Bronchial epithelial cell (primary cell): ENCODE data around the gene MAP4K4. TPM values are rescaled to one million over a fixed set of nuclear protein-coding genes. Genes with fewer than 3 reads are reported as not detected.

ENCODE experiments used
- DNase-seq: peaks from one replicate; pipeline ENCODE4 v3.0.0-alpha.2; 2010; ENCODE audit warnings: low read depth
- FAIRE-seq: peaks from 2 replicates; lab custom pipeline; 2011; peaks lifted over from hg19 to GRCh38; lab: Jason Lieb, UNC
- H3K27me3 ChIP-seq: 2 replicates; pipeline ENCODE4 v1.5.1; 2011; ENCODE audit warnings: low read length; ENCODE audit not compliant: control insufficient read depth, insufficient read depth
- H3K36me3 ChIP-seq: 2 replicates; pipeline ENCODE4 v1.5.1; 2011; ENCODE audit warnings: low read length; ENCODE audit not compliant: control insufficient read depth, insufficient read depth
- H3K4me3 ChIP-seq: 2 replicates; pipeline ENCODE4 v1.5.1; 2011; ENCODE audit warnings: mild to moderate bottlenecking, low read depth, low read length, control low read depth
- total RNA-seq: library from RNA; depleted of rRNA; stranded (reverse); fragments of >200 nt; gene quantifications from 2 replicates; pipeline ENCODE4 v1.2.1, GENCODE V29; 2014
- TF ChIP-seq, protein P1 (sequence below): IDR thresholded peaks from 2 replicates; pipeline ENCODE4 v1.5.1; 2011; ENCODE audit warnings: mild to moderate bottlenecking, moderate library complexity, low read length, control low read depth, inconsistent platforms; ENCODE audit not compliant: insufficient read depth, severe bottlenecking

The MAP4K4 gene
- total RNA-seq, 1 donor from 2014 or later = 81.1 TPM

DNA sequence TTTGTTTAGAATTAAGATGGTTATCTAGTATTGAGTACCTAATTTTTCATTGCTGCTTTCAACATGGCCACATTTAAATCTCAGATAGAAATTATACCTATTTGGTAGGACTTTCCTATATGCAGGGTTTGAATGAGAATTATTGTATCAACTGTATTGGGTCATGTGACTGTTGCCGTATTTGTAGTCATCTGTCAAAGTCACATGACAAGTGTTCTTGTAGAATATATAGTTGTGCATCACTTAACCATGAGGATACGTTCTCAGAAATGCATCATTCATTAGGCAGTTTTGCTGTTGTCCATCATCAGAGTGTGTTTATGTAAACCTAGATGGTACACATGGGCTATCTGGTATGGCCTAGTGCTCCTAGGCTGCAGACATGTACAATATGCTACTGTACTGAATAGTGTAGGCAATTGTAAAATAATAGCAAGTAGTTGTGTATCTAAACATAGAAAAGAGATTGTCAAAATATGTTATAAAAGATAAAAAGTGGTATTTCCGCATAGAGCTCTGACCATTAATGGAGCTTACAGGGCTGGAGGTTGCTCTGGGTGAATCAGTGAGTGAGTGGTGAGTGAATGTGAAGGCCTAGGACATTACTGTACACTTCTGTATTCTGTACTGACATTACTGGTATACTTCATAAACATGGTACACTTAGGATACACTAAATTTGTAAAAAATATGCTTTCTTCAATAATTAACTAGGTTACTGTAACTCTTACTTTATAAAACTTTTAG, 123.7 kb downstream of the MAP4K4 start:
- peaks cover 2% of the 10 kb centered on the region for H3K36me3 ChIP-seq
- H3K27me3 ChIP-seq = no peaks in the 10 kb centered on the region
- TF ChIP-seq, protein P1, sequence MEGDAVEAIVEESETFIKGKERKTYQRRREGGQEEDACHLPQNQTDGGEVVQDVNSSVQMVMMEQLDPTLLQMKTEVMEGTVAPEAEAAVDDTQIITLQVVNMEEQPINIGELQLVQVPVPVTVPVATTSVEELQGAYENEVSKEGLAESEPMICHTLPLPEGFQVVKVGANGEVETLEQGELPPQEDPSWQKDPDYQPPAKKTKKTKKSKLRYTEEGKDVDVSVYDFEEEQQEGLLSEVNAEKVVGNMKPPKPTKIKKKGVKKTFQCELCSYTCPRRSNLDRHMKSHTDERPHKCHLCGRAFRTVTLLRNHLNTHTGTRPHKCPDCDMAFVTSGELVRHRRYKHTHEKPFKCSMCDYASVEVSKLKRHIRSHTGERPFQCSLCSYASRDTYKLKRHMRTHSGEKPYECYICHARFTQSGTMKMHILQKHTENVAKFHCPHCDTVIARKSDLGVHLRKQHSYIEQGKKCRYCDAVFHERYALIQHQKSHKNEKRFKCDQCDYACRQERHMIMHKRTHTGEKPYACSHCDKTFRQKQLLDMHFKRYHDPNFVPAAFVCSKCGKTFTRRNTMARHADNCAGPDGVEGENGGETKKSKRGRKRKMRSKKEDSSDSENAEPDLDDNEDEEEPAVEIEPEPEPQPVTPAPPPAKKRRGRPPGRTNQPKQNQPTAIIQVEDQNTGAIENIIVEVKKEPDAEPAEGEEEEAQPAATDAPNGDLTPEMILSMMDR = no peak
- FAIRE-seq = no peak
- no peak for DNase-seq
- H3K4me3 ChIP-seq = no peak overlapping the region

DNA sequence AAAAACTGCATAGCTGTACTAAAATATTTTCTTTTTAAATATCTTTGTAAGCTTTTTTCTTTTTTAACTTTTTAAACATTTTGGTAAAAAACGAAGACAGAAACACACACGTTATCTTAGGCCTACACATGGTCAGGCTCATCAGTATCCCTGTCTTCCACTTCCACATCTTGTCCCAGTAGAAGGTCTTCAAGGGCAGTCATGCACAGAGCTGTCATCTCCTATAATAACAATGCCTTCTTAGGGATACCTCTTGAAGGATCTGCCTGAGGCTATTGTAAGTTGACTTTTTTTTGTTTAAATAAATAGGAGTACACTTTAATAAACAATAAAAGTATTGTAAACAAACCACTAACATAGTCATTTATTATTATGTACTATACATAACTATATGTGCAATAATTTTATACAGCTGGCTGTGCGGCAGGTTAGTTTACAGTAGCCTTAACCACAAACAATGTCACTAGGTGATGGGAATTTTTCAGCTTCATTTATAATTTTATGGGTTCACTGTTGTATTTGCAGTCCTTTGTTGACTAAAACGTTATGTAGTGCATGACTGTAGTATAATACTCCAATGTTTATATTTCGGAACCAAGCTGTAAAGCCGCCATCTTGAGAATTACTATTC, 124.4 kb downstream of the MAP4K4 start:
- no peak overlapping the region for H3K4me3 ChIP-seq
- TF ChIP-seq, protein P1 = no peak
- H3K27me3 ChIP-seq = no peaks in the 10 kb centered on the region
- DNase-seq (no peak), FAIRE-seq (no peak)
- peaks cover 2% of the 10 kb centered on the region for H3K36me3 ChIP-seq

DNA sequence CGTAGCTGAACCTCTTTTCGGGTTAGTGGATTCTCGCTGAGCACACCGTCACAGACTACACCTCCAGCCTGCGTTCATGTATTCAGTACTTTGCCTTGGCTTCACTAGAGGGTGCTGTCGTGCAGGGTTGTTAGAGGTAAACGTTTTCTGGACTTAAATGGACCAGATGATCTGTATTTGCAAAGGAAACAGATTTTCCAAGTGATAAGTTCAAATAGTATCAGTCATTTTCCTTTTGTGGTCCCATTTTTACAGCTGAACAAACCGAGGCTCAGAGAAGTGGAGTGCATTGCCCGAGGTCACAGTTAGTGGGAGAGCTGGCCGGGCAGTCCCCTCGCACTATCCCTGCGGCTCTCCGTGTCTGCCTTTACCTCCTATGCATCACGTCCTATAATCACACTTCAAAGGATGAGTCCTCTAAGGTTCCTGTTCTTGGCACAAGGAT, 125.9 kb downstream of the MAP4K4 start:
- no peaks in the 10 kb centered on the region for H3K27me3 ChIP-seq
- no peak for FAIRE-seq
- H3K4me3 ChIP-seq = no peak overlapping the region
- peak; percentile 71 for DNase-seq
- peaks cover 2% of the 10 kb centered on the region for H3K36me3 ChIP-seq
- TF ChIP-seq, protein P1 = peak; percentile 76

DNA sequence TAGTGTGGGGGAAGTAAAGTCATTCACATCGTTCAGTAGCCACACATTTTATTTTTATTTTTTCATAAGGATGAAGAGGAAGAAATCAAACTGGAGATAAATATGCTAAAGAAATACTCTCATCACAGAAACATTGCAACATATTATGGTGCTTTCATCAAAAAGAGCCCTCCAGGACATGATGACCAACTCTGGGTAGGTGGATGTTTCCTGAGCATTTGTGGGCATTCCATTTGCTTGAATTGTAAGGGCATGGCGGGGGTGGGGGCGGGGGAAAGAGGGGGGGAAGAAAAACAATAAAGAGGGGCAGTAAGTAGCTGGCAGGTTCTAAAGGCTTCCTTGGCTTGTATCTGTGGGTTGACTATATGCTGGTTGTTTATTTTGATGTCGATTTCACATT, 126.4 kb downstream of the MAP4K4 start:
- DNase-seq = peak; percentile 85
- H3K4me3 ChIP-seq = no peak overlapping the region

DNA sequence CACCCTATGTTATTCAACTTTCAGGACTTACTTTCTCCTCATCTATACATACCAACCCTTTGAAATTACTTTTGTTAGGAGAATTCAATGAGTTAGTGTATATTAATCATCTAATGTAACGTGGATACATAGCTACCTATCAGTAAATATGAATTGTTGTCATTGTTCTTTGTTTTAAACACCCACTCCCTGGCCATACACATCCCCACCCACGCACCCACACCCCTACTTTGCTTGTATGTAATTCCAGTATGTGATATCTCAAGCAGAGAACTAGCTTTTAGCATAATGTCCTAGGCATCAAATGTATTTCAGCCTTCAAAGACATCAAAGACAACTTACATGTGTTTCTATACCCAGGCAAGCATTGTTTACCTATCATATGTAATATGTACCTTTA, 129.2 kb downstream of the MAP4K4 start:
- Histone ChIP-seq H3K4me3 (no peak overlapping the region), H3K36me3 (peaks cover 4% of the 10 kb centered on the region), H3K27me3 (no peaks in the 10 kb centered on the region)
- TF ChIP-seq, protein P1 = no peak
- FAIRE-seq = no peak
- DNase-seq = peak; percentile 63

More for the DNA sequence above, 126.4 kb downstream of the MAP4K4 start:
- FAIRE-seq = no peak
- H3K27me3 ChIP-seq = no peaks in the 10 kb centered on the region
- H3K36me3 ChIP-seq = peaks cover 2% of the 10 kb centered on the region
- TF ChIP-seq, protein P1 = no peak
